Suppressor macrophage treated with lipopolysaccharide for 1 hour (primary cell): Measurements from ENCODE around the gene PARP4.
"Not testable (repeated sequence)": the region's sequence is repeated elsewhere in the genome, so short reads cannot be mapped to it uniquely, and the experiment has no call there.

ENCODE experiments used
- DNase-seq, 3 donors: peaks; one replicate each; pipeline ENCODE4 v3.0.0-alpha.2; 2020 to 2022

The PARP4 gene

GRCh38 chr13:24444851-24445250 is 67.7 kb downstream of the PARP4 start:
- DNase-seq: not testable (repeated sequence)

- no peak for DNase-seq
Measured at GRCh38 chr13:24443366-24443765, 69.2 kb downstream of the PARP4 start.

- not testable (repeated sequence) for DNase-seq
Measured at GRCh38 chr13:24426045-24426444, 86.5 kb downstream of the PARP4 start.

GRCh38 chr13:24419668-24420067 is 92.9 kb downstream of the PARP4 start:
- not testable (repeated sequence) for DNase-seq

GRCh38 chr13:24407844-24408243 is 104.7 kb downstream of the PARP4 start:
- no peak for DNase-seq

GRCh38 chr13:24406524-24406923 is 106.1 kb downstream of the PARP4 start:
- DNase-seq: no peak

GRCh38 chr13:24396821-24397220 is 115.8 kb downstream of the PARP4 start:
- no peak for DNase-seq

- DNase-seq: no peak
Measured at GRCh38 chr13:24392972-24393371, 119.6 kb downstream of the PARP4 start.

- not testable (repeated sequence) for DNase-seq
Measured at GRCh38 chr13:24391771-24392683, 120.6 kb downstream of the PARP4 start.

GRCh38 chr13:24390795-24391194 is 121.8 kb downstream of the PARP4 start:
- DNase-seq: not testable (repeated sequence)

- DNase-seq: no peak
Measured at GRCh38 chr13:24389506-24389905, 123.1 kb downstream of the PARP4 start.

- not testable (repeated sequence) for DNase-seq
Measured at GRCh38 chr13:24388743-24389142, 123.8 kb downstream of the PARP4 start.

GRCh38 chr13:24386816-24387708 is 125.5 kb downstream of the PARP4 start:
- DNase-seq: peak in 1 of 3 donors; percentile 4

GRCh38 chr13:24385902-24386301 is 126.7 kb downstream of the PARP4 start:
- DNase-seq: no peak

- DNase-seq: not testable (repeated sequence)
Measured at GRCh38 chr13:24384946-24385345, 127.6 kb downstream of the PARP4 start.

- DNase-seq: not testable (repeated sequence)
Measured at GRCh38 chr13:24384091-24384490, 128.5 kb downstream of the PARP4 start.

- DNase-seq: no peak
Measured at GRCh38 chr13:24381541-24382265, 130.9 kb downstream of the PARP4 start.

GRCh38 chr13:24380881-24381280 is 131.7 kb downstream of the PARP4 start:
- not testable (repeated sequence) for DNase-seq

GRCh38 chr13:24380227-24380626 is 132.4 kb downstream of the PARP4 start:
- DNase-seq: not testable (repeated sequence)

GRCh38 chr13:24371273-24371672 is 141.3 kb downstream of the PARP4 start:
- not testable (repeated sequence) for DNase-seq
